Caco-2 (cell line): ENCODE measurements around the gene FBXW8. TPM values are rescaled to one million over a fixed set of nuclear protein-coding genes. Genes with fewer than 3 reads are reported as not detected.

ENCODE experiments used
- BruUV-seq: library from RNA; stranded (reverse); fragments of 400-500 nt; replicated peaks from 2 replicates; lab custom pipeline; 2021; lab: Mats Ljungman, UMichigan
- CTCF ChIA-PET: fragments of 300-600 bp; sonication (Branson Sonifier 250); formaldehyde crosslinking; loops from one replicate; lab custom pipeline; 2022; ENCODE audit warnings: antibody characterized with exemption; lab: Charles Lee
- POLR2A ChIA-PET: fragments of 300-600 bp; sonication (Branson Sonifier 250); formaldehyde crosslinking; loops from one replicate; lab custom pipeline; 2022; ENCODE audit warnings: antibody characterized with exemption; lab: Charles Lee
- DNase-seq, 2 experiments: peaks; one replicate each; pipeline versions ENCODE4 v3.0.0 to v3.0.0-alpha.2; 2020 to 2022
- H3K27me3 ChIP-seq: replicated peaks from 2 replicates; pipeline ENCODE4 v1.6.0; 2011; ENCODE audit warnings: low read length; ENCODE audit not compliant: control insufficient read depth, insufficient read depth
- H3K36me3 ChIP-seq: 2 replicates; pipeline ENCODE4 v1.5.1; 2011; ENCODE audit warnings: low read length; ENCODE audit not compliant: control insufficient read depth, insufficient read depth
- H3K4me1 ChIP-seq: fragments of 250-450 bp; sonication (Bioruptor Pico); 2 replicates; pipeline ENCODE4 v1.5.1; 2020; ENCODE audit warnings: mild to moderate bottlenecking
- H3K4me3 ChIP-seq: 2 replicates; pipeline ENCODE4 v1.5.1; 2011; ENCODE audit warnings: low read depth, mild to moderate bottlenecking, control low read depth, low read length
- H3K9me3 ChIP-seq: fragments of 250-450 bp; sonication (Bioruptor Pico); 2 replicates; pipeline ENCODE4 v1.5.1; 2020; ENCODE audit warnings: mild to moderate bottlenecking, moderate library complexity
- H3K27ac Mint-ChIP-seq: one replicate; pipeline ENCODE4 v1.8.0; 2022; ENCODE audit warnings: mixed read lengths; ENCODE audit not compliant: unreplicated experiment
- H3K27me3 Mint-ChIP-seq: one replicate; pipeline ENCODE4 v1.8.0; 2022; ENCODE audit warnings: mixed read lengths; ENCODE audit not compliant: insufficient read depth, unreplicated experiment
- H3K36me3 Mint-ChIP-seq: one replicate; pipeline ENCODE4 v1.8.0; 2022; ENCODE audit warnings: mild to moderate bottlenecking, mixed read lengths; ENCODE audit not compliant: insufficient read depth, unreplicated experiment
- H3K4me1 Mint-ChIP-seq: one replicate; pipeline ENCODE4 v1.8.0; 2022; ENCODE audit warnings: low read depth, mixed read lengths; ENCODE audit not compliant: unreplicated experiment
- H3K4me3 Mint-ChIP-seq: one replicate; pipeline ENCODE4 v1.8.0; 2022; ENCODE audit warnings: mild to moderate bottlenecking, moderate library complexity, mixed read lengths; ENCODE audit not compliant: unreplicated experiment
- H3K9me3 Mint-ChIP-seq: one replicate; pipeline ENCODE4 v1.8.0; 2022; ENCODE audit warnings: mixed read lengths; ENCODE audit not compliant: unreplicated experiment
- CTCF ChIP-seq, 2 experiments: fragments of 200-600 bp in 1 of 2; IDR thresholded peaks; 1 replicate in 1 of 2; 2 replicates in 1 of 2; pipeline versions ENCODE4 v1.5.1 to v1.8.0; 2011 to 2022; ENCODE audit warnings: antibody characterized with exemption in 1 of 2, control low read depth in 1 of 2, inconsistent platforms in 1 of 2, low read depth in 1 of 2, low read length in 1 of 2, mild to moderate bottlenecking in 1 of 2, moderate library complexity in 1 of 2; ENCODE audit not compliant: insufficient read depth in 1 of 2, severe bottlenecking in 1 of 2, unreplicated experiment in 1 of 2
- intact Hi-C: fragments of 100-400 bp; cut with micrococcal nuclease; formaldehyde crosslinking; loops from one replicate; pipeline ENCODE4 v1.10.0; 2022; ENCODE audit not compliant: unreplicated experiment
- total RNA-seq: library from RNA; stranded (reverse); gene quantifications from 2 replicates; pipeline ENCODE4 v1.2.3, GENCODE V29; 2022

The FBXW8 gene
- total RNA-seq, 1 experiment from 2014 or later, result 12.2 TPM

- Histone ChIP-seq H3K4me3 (no peak overlapping the region), H3K4me1 (no peaks in the 10 kb centered on the region), H3K27me3 (no peaks in the 10 kb centered on the region), H3K36me3 (no peaks in the 10 kb centered on the region), H3K9me3 (no peaks in the 10 kb centered on the region)
- ChIA-PET POLR2A (no interaction called here), CTCF (no interaction called here)
- intact Hi-C loops, result no loop called here
- Mint-ChIP-seq H3K27me3 (no peaks in the 10 kb centered on the region), H3K36me3 (peaks cover 15% of the 10 kb centered on the region), H3K27ac (no peak overlapping the region), H3K4me1 (peaks cover 6% of the 10 kb centered on the region), H3K9me3 (no peaks in the 10 kb centered on the region), H3K4me3 (no peak overlapping the region)
- no TSS peak for BruUV-seq
- no peak for DNase-seq
- no peak for TF ChIP-seq CTCF (IDR thresholded peaks at IDR 0.05; ENCODE audit: insufficient read depth in 1 of 2, low read depth in 1 of 2, low read length in 1 of 2, severe bottlenecking in 1 of 2, unreplicated experiment in 1 of 2)
These were observed 40.0 kb downstream of the FBXW8 start for GRCh38 chr12:116950628-116951325.

- H3K27me3 Mint-ChIP-seq, result no peaks in the 10 kb centered on the region
- H3K36me3 Mint-ChIP-seq, result peaks cover 13% of the 10 kb centered on the region
- ChIA-PET POLR2A (no interaction called here), CTCF (no interaction called here)
- no TSS peak for BruUV-seq
- no peaks in the 10 kb centered on the region for H3K4me1 ChIP-seq
- DNase-seq, result no peak
- no peak overlapping the region for H3K4me3 Mint-ChIP-seq
- H3K9me3 Mint-ChIP-seq, result no peaks in the 10 kb centered on the region
- no peak overlapping the region for H3K27ac Mint-ChIP-seq
- no peaks in the 10 kb centered on the region for H3K9me3 ChIP-seq
- H3K4me1 Mint-ChIP-seq, result peaks cover 11% of the 10 kb centered on the region
- no peaks in the 10 kb centered on the region for H3K36me3 ChIP-seq
- intact Hi-C loops, result loop anchor here (1.0 to 5.0 kb wide), 4 partner anchors 39 to 363 kb away; partner anchors contain the start of gene HRK
- TF ChIP-seq CTCF (IDR thresholded peaks at IDR 0.05; ENCODE audit: insufficient read depth in 1 of 2, low read depth in 1 of 2, low read length in 1 of 2, severe bottlenecking in 1 of 2, unreplicated experiment in 1 of 2), result no peak
- no peaks in the 10 kb centered on the region for H3K27me3 ChIP-seq
- no peak overlapping the region for H3K4me3 ChIP-seq
These were observed 44.1 kb downstream of the FBXW8 start for GRCh38 chr12:116954710-116955381.

GRCh38 chr12:116955382-116956021 lies 44.8 kb downstream of the FBXW8 start:
- H3K36me3 Mint-ChIP-seq, result peaks cover 13% of the 10 kb centered on the region
- Histone ChIP-seq H3K9me3 (no peaks in the 10 kb centered on the region), H3K36me3 (no peaks in the 10 kb centered on the region), H3K27me3 (no peaks in the 10 kb centered on the region), H3K4me1 (no peaks in the 10 kb centered on the region), H3K4me3 (no peak overlapping the region)
- DNase-seq, result peak; percentile 63 to 74
- no peaks in the 10 kb centered on the region for H3K27me3 Mint-ChIP-seq
- no TSS peak for BruUV-seq
- POLR2A ChIA-PET, result no interaction called here
- no peak overlapping the region for H3K27ac Mint-ChIP-seq
- TF ChIP-seq CTCF (IDR thresholded peaks at IDR 0.05; ENCODE audit: insufficient read depth in 1 of 2, low read depth in 1 of 2, low read length in 1 of 2, severe bottlenecking in 1 of 2, unreplicated experiment in 1 of 2), result peak; percentile 30 to 64
- H3K9me3 Mint-ChIP-seq, result no peaks in the 10 kb centered on the region
- CTCF ChIA-PET, result interaction anchor here (0.5 to 1.0 kb wide), 11 partner anchors 37 to 1378 kb away, joined by 3 to 12 read pairs (median 3); no protein-coding TSS in a partner anchor
- peaks cover 11% of the 10 kb centered on the region for H3K4me1 Mint-ChIP-seq
- no peak overlapping the region for H3K4me3 Mint-ChIP-seq
- intact Hi-C loops, result loop anchor here (1.0 to 5.0 kb wide), 4 partner anchors 39 to 363 kb away; partner anchors contain the start of gene HRK
